Endothelial cell of umbilical vein (primary cell): ENCODE measurements around the gene CCDC116. TPM values are rescaled to one million over a fixed set of nuclear protein-coding genes. Genes with fewer than 3 reads are reported as not detected.
"Not testable (repeated sequence)": the region's sequence is repeated elsewhere in the genome, so short reads cannot be mapped to it uniquely, and the experiment has no call there.

Experiments
- BruUV-seq: library from RNA; stranded (reverse); fragments of 400-500 nt; replicated peaks from 2 replicates; lab custom pipeline; 2021; lab: Mats Ljungman, UMichigan
- CTCF ChIA-PET: fragments of 300-600, 350-600 bp; sonication (Branson Sonifier 250); formaldehyde crosslinking; loops from one replicate; lab custom pipeline; 2021; ENCODE audit warnings: antibody characterized with exemption, inconsistent platforms; lab: Charles Lee
- POLR2A ChIA-PET: fragments of 300-600, 350-600 bp; sonication (Branson Sonifier 250); formaldehyde crosslinking; loops from one replicate; lab custom pipeline; 2021; ENCODE audit warnings: antibody characterized with exemption, inconsistent platforms; lab: Charles Lee
- DNase-seq: peaks from one replicate; pipeline ENCODE4 v3.0.0-alpha.2; 2011; ENCODE audit warnings: low read depth, low spot score
- FAIRE-seq: peaks from 2 replicates; lab custom pipeline; 2011; peaks lifted over from hg19 to GRCh38; lab: Jason Lieb, UNC
- H2AFZ ChIP-seq: 2 replicates; pipeline ENCODE4 v1.6.0; 2012; ENCODE audit warnings: low read depth, low read length, control low read depth, inconsistent platforms
- H3K27ac ChIP-seq: 2 replicates; pipeline ENCODE4 v1.5.1; 2011; ENCODE audit warnings: low read depth, mild to moderate bottlenecking, control low read depth, low read length, moderate library complexity; ENCODE audit not compliant: insufficient read depth
- H3K27me3 ChIP-seq, 2 experiments: 2 replicates each; pipeline versions ENCODE4 v1.6.0 to v1.6.1; 2011; ENCODE audit warnings: low read length in 2 of 2, mixed read lengths in 1 of 2; ENCODE audit not compliant: control insufficient read depth in 2 of 2, insufficient read depth in 2 of 2
- H3K36me3 ChIP-seq, 2 experiments: 2 replicates in 1 of 2; 3 replicates in 1 of 2; pipeline ENCODE4 v1.5.1; 2011; ENCODE audit warnings: low read length in 2 of 2, mild to moderate bottlenecking in 1 of 2, moderate library complexity in 1 of 2; ENCODE audit not compliant: control insufficient read depth in 2 of 2, insufficient read depth in 2 of 2; ENCODE audit errors: extremely low read depth in 1 of 2
- H3K4me1 ChIP-seq: 3 replicates; pipeline ENCODE4 v1.5.1; 2011; ENCODE audit warnings: mild to moderate bottlenecking, low read length; ENCODE audit not compliant: control insufficient read depth, insufficient read depth; ENCODE audit errors: extremely low read depth
- H3K4me2 ChIP-seq: 2 replicates; pipeline ENCODE4 v1.6.1; 2011; ENCODE audit warnings: low read length, control low read depth, mixed read lengths; ENCODE audit not compliant: insufficient read depth
- H3K4me3 ChIP-seq, 3 experiments: fragments of 200-600 bp in 1 of 3; sonication (generic), shearing (Covaris generic) in 1 of 3; replicated peaks in 1 of 3; 2 replicates each; pipeline ENCODE4 v1.5.1; 2011 to 2016; ENCODE audit warnings: control low read depth in 3 of 3, low read length in 3 of 3, mild to moderate bottlenecking in 2 of 3, inconsistent platforms in 1 of 3, low read depth in 1 of 3, moderate library complexity in 1 of 3; ENCODE audit not compliant: insufficient read depth in 1 of 3
- H3K79me2 ChIP-seq: 2 replicates; pipeline ENCODE4 v1.6.0; 2012; ENCODE audit warnings: low read length, inconsistent platforms; ENCODE audit not compliant: control insufficient read depth, insufficient read depth
- H3K9ac ChIP-seq: replicated peaks from 2 replicates; pipeline ENCODE3; 2011; ENCODE audit warnings: low read length, control low read depth; ENCODE audit not compliant: insufficient read depth; ENCODE audit errors: extremely low read depth
- H3K9me1 ChIP-seq: replicated peaks from 3 replicates; pipeline ENCODE4 v1.6.0; 2011; ENCODE audit warnings: mild to moderate bottlenecking, low read length; ENCODE audit not compliant: control insufficient read depth, insufficient read depth; ENCODE audit errors: extremely low read depth
- H3K9me3 ChIP-seq: replicated peaks from 2 replicates; pipeline ENCODE4 v1.5.1; 2012; ENCODE audit warnings: low read length, inconsistent platforms; ENCODE audit not compliant: control insufficient read depth, insufficient read depth
- H4K20me1 ChIP-seq: replicated peaks from 2 replicates; pipeline ENCODE3; 2011; ENCODE audit warnings: mild to moderate bottlenecking, low read length; ENCODE audit not compliant: control insufficient read depth, insufficient read depth; ENCODE audit errors: extremely low read depth
- EZH2 ChIP-seq: IDR thresholded peaks from 2 replicates; pipeline ENCODE4 v1.6.1; 2012; ENCODE audit warnings: borderline replicate concordance, low read depth, mild to moderate bottlenecking, moderate library complexity, low read length, inconsistent platforms; ENCODE audit not compliant: severe bottlenecking
- FOS ChIP-seq: IDR thresholded peaks from 2 replicates; pipeline ENCODE4 v1.6.1; 2011; ENCODE audit warnings: mild to moderate bottlenecking, low read length, moderate library complexity, borderline replicate concordance; ENCODE audit not compliant: insufficient read depth
- GATA2 ChIP-seq: IDR thresholded peaks from 2 replicates; pipeline ENCODE4 v1.7.0; 2011; ENCODE audit warnings: low read depth, mild to moderate bottlenecking, moderate library complexity, mixed read lengths, low read length; ENCODE audit not compliant: insufficient read length, insufficient read depth
- JUN ChIP-seq: IDR thresholded peaks from 2 replicates; pipeline ENCODE4 v1.6.1; 2011; ENCODE audit warnings: borderline replicate concordance, low read depth; ENCODE audit not compliant: insufficient read length, insufficient read depth
- MYC ChIP-seq: IDR thresholded peaks from one replicate; pipeline ENCODE4 v1.6.1; 2011; ENCODE audit warnings: mild to moderate bottlenecking, low read depth, low read length
- POLR2A ChIP-seq: IDR thresholded peaks from 2 replicates; pipeline ENCODE4 v1.6.1; 2012; ENCODE audit warnings: low read depth, mild to moderate bottlenecking, control low read depth, low read length
- POLR2AphosphoS5 ChIP-seq: IDR thresholded peaks from 2 replicates; pipeline ENCODE4 v1.6.1; 2012; ENCODE audit warnings: low read depth, mild to moderate bottlenecking, control low read depth, low read length, moderate library complexity; ENCODE audit not compliant: insufficient read depth
- dilution Hi-C: fragments of 300-500 bp; cut with MboI; formaldehyde crosslinking; loops from one replicate; pipeline ENCODE4 v1.15.0; 2019; ENCODE audit warnings: low sequenced_read_pairs; ENCODE audit not compliant: extremely low pct_ligation_motif_present
- intact Hi-C: fragments of 100-400 bp; cut with micrococcal nuclease; formaldehyde crosslinking; loops from one replicate; pipeline ENCODE4 v1.10.0; 2022
- polyA plus RNA-seq, 4 experiments: library from polyadenylated mRNA; depleted of rRNA in 3 of 4; stranded (reverse) in 3 of 4; unstranded in 1 of 4; fragments of >200 nt; gene quantifications; 2 replicates each; pipeline versions ENCODE4 v1.2.1 to v1.2.3, GENCODE V29; 2011 to 2012; ENCODE audit warnings: missing spikeins in 1 of 4
- total RNA-seq: library from RNA; stranded (reverse); gene quantifications from 2 replicates; pipeline ENCODE4 v1.2.3, GENCODE V29; 2021
- TF ChIP-seq, protein P1 (sequence below), 2 donors: IDR thresholded peaks; 1 replicate in 1 of 2; 2 replicates in 1 of 2; pipeline ENCODE4 v1.5.1; 2011; ENCODE audit warnings: low read length in 2 of 2, mild to moderate bottlenecking in 2 of 2, moderate library complexity in 2 of 2, control low read depth in 1 of 2, inconsistent platforms in 1 of 2, low read depth in 1 of 2; ENCODE audit not compliant: insufficient read depth in 1 of 2; ENCODE audit errors: extremely low read depth in 1 of 2
- TF ChIP-seq, protein P2 (sequence below): IDR thresholded peaks from 2 replicates; pipeline ENCODE4 v1.6.1; 2011; ENCODE audit not compliant: insufficient read depth, insufficient read length

CCDC116 gene
- total and polyA plus RNA-seq, 2 donors (not counting 3 experiments of a cell fraction or from before 2014, with no cell fraction given): 0.21 to 0.33 TPM

- no peak for FAIRE-seq
- BruUV-seq: no TSS peak
- Histone ChIP-seq H4K20me1 (no peaks in the 10 kb centered on the region), H2AFZ (no peak overlapping the region), H3K27ac (no peak overlapping the region), H3K9me3 (no peaks in the 10 kb centered on the region), H3K9me1 (no peaks in the 10 kb centered on the region), H3K36me3 (peaks cover 6 to 32% of the 10 kb centered on the region in 2 experiments), H3K27me3 (no peaks in the 10 kb centered on the region), H3K79me2 (no peaks in the 10 kb centered on the region), H3K4me1 (no peaks in the 10 kb centered on the region), H3K9ac (no peak overlapping the region), H3K4me3 (no peak overlapping the region), H3K4me2 (no peak overlapping the region)
- intact Hi-C loops: no loop called here
- dilution Hi-C loops: no loop called here
- TF ChIP-seq MYC (no peak), POLR2AphosphoS5 (no peak), GATA2 (no peak), EZH2 (no peak), POLR2A (no peak), JUN (no peak), FOS (no peak)
- TF ChIP-seq, protein P1, sequence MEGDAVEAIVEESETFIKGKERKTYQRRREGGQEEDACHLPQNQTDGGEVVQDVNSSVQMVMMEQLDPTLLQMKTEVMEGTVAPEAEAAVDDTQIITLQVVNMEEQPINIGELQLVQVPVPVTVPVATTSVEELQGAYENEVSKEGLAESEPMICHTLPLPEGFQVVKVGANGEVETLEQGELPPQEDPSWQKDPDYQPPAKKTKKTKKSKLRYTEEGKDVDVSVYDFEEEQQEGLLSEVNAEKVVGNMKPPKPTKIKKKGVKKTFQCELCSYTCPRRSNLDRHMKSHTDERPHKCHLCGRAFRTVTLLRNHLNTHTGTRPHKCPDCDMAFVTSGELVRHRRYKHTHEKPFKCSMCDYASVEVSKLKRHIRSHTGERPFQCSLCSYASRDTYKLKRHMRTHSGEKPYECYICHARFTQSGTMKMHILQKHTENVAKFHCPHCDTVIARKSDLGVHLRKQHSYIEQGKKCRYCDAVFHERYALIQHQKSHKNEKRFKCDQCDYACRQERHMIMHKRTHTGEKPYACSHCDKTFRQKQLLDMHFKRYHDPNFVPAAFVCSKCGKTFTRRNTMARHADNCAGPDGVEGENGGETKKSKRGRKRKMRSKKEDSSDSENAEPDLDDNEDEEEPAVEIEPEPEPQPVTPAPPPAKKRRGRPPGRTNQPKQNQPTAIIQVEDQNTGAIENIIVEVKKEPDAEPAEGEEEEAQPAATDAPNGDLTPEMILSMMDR (IDR thresholded peaks at IDR 0.05; ENCODE audit: extremely low read depth in 1 of 2, insufficient read depth in 1 of 2, low read depth in 1 of 2, low read length in 2 of 2): no peak
- TF ChIP-seq, protein P2, sequence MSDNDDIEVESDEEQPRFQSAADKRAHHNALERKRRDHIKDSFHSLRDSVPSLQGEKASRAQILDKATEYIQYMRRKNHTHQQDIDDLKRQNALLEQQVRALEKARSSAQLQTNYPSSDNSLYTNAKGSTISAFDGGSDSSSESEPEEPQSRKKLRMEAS: no peak
- CTCF ChIA-PET: no interaction called here
- POLR2A ChIA-PET: no interaction called here
- no peak for DNase-seq
Observed at GRCh38 chr22:21677606-21678443, 45.3 kb downstream of the CCDC116 start.

DNA sequence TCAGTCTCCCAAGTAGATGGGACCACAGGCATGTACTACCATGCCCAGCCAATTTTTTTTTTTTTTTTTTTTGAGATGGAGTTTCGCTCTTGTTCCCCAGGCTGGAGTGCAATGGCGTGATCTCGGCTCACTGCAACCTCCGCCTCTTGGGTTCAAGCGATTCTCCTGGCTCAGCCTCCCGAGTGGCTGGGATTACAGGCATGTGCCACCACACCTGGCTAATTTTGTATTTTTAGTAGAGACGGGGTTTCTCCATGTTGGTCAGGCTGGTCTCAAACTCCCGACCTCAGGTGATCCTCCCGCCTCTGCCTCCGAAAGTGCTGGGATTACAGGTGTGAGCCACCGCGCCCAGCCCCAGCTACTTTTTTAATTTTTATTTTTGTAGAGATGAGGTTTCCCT is 46.3 kb downstream of the CCDC116 start:
- H3K4me1 ChIP-seq, intact Hi-C loops, H4K20me1 ChIP-seq, CTCF ChIA-PET, DNase-seq, H2AFZ ChIP-seq, H3K9ac ChIP-seq, H3K4me3 ChIP-seq, POLR2A ChIA-PET, H3K4me2 ChIP-seq, H3K9me1 ChIP-seq, H3K79me2 ChIP-seq, H3K27me3 ChIP-seq, H3K9me3 ChIP-seq, dilution Hi-C loops, FAIRE-seq, H3K27ac ChIP-seq, BruUV-seq: not testable (repeated sequence)
- peaks cover 6 to 30% of the 10 kb centered on the region in 2 experiments for H3K36me3 ChIP-seq
